ENCODE measurements around the gene IGHMBP2.

- TF ChIP-seq, protein P1, sequence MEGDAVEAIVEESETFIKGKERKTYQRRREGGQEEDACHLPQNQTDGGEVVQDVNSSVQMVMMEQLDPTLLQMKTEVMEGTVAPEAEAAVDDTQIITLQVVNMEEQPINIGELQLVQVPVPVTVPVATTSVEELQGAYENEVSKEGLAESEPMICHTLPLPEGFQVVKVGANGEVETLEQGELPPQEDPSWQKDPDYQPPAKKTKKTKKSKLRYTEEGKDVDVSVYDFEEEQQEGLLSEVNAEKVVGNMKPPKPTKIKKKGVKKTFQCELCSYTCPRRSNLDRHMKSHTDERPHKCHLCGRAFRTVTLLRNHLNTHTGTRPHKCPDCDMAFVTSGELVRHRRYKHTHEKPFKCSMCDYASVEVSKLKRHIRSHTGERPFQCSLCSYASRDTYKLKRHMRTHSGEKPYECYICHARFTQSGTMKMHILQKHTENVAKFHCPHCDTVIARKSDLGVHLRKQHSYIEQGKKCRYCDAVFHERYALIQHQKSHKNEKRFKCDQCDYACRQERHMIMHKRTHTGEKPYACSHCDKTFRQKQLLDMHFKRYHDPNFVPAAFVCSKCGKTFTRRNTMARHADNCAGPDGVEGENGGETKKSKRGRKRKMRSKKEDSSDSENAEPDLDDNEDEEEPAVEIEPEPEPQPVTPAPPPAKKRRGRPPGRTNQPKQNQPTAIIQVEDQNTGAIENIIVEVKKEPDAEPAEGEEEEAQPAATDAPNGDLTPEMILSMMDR (IDR thresholded peaks at IDR 0.05), result no peak
- TF ChIP-seq POLR2AphosphoS5 (IDR thresholded peaks at IDR 0.05), result no peak
- no peak for TF ChIP-seq POLR2A (IDR thresholded peaks at IDR 0.05)
Observed at GRCh38 chr11:68908273-68908672, 4.6 kb downstream of the IGHMBP2 start.

All from suprapubic skin (tissue), 4 donors.